ENCODE data around the gene GRAMD4.

Gene GRAMD4

DNA sequence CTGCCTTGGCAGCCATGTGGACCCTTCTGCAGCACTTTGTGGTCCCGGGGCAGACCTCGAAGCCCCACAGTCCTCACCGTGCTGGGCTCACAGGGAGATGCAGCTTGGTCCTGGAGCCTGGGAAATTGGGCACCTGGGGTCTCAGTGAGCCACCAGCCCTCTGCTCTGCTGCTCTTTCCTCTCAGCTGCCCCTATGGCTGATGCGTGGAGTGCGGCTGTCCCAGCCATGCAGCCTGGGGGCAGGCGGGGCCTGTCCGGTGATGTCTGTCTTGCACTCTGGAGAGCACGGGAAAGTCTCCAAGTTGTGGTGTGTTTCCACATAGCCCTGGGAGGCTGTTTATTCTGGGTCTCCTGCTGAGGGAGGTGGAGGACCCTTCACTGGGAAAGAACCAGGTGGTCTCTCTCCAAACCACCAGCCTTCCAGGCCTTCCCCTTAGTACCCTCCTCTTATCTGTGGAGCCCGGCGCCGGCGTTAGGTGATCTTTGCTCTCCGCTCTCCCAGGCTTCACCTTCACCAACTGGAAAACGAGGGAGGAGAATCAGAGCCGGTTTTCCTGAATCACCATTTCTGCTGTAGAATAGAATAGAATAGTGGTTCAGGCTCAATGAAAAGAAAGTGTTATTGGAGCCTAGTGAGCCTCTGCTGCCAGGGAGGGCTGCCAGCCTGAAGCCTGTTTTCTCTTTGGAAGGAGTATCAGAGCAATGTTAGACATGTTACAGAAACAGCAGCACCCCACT is 41.2 kb upstream of the GRAMD4 start:
- TF ChIP-seq GATA2 (IDR thresholded peaks at IDR 0.05; ENCODE audit: low read depth, low read length) (no peak), GATA3 (IDR thresholded peaks at IDR 0.05; ENCODE audit: low read depth, low read length) (no peak)

DNA sequence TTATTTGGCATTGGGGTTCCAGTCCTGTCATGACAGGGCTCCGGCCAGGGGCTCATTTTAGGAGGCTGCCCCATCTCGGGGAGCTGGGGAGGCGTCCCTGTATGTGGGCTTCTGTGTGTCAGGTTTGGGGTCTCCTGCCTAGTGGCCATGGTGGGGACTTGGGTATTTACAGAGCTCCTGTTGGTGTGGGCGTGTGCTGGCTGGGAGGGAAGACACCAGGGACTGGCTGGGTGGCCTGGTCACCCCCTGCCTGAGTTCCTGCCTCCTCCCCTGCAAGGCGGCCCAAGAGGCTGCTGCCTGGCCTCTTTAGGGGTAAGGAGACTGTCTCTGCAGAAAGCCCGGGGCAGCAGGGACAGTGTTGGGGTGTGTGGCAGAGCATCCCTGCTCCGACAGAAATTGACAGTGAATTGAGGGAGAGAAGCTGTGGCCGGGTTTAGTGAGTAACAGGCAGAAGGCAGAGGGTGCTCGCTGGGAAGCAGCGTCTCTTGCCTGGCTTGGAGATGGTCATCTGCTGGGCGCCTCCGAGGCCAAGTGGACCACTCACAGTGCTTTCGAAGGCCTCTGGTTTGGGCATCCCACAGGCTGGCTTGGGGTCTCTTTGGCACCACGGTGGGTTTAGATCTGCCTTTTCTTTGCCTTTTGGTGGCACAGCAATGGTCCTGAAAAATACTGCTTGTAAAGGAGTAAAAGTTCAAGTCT is 40.3 kb upstream of the GRAMD4 start:
- no peak for TF ChIP-seq GATA3 (IDR thresholded peaks at IDR 0.05; ENCODE audit: low read depth, low read length)
- no peak for TF ChIP-seq GATA2 (IDR thresholded peaks at IDR 0.05; ENCODE audit: low read depth, low read length)

GRCh38 chr22:46580940-46581537 is 39.1 kb upstream of the GRAMD4 start:
- TF ChIP-seq GATA3 (IDR thresholded peaks at IDR 0.05; ENCODE audit: low read depth, low read length), result no peak
- TF ChIP-seq GATA2 (IDR thresholded peaks at IDR 0.05; ENCODE audit: low read depth, low read length), result no peak

DNA sequence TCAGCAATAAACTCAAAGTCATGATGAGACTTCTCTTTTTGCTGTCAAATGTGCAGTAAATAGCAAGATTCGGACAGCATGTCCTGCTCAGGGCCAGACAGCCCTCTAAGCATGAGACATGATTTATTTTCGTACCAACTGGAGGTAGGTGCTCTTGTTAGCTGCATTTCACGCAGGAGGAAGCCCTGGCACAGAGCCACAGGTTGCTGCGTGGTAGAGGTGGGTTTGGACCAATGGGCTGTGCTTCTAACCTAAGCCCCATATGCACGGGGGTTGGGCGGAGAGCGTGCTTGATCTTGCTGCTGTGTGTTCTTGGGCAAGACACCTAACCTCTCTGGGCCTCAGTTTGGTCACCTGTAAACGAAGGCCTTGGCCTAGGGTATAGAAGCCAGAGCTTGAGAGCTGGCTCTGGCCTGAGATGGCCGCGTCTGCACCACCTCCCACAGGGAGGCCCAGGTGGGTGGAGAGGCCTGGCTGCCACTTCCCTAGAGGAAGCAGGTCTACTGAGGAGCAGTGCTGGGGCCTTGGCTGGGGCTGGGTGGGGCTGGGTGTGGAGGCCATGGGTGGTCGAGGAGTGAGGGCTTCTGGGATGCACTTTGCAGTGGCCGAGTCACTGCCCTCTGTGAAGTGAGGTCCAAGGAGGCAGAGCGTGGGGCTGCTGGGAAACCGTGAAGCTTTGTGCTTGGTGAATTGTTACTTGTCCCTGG is 38.5 kb upstream of the GRAMD4 start:
- TF ChIP-seq GATA3 (IDR thresholded peaks at IDR 0.05; ENCODE audit: low read depth, low read length), result no peak
- TF ChIP-seq GATA2 (IDR thresholded peaks at IDR 0.05; ENCODE audit: low read depth, low read length), result no peak

- TF ChIP-seq GATA3 (IDR thresholded peaks at IDR 0.05; ENCODE audit: low read depth, low read length), result no peak
- TF ChIP-seq GATA2 (IDR thresholded peaks at IDR 0.05; ENCODE audit: low read depth, low read length), result no peak
Measured at GRCh38 chr22:46582281-46582933, 37.8 kb upstream of the GRAMD4 start.

DNA sequence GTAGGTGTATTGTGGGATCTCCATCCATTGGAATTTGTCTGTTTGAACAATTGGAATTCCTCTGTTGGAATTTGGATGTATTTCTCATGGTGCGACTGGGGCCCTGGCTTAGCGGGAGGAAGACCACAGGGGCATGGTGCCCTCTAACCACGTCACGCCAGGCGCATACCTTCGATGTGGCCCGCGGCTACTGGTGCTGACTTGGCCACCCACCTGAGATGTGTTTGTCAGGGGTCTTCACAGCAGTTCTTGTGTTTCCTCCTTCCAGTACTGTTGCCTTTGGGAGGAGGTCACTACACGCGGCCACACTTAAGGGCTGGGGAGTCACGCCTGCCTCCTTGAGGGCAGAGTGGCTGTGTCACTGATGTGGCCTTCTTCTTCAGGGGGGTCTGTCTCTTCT is 36.6 kb upstream of the GRAMD4 start:
- TF ChIP-seq GATA3 (IDR thresholded peaks at IDR 0.05; ENCODE audit: low read depth, low read length) (no peak), GATA2 (IDR thresholded peaks at IDR 0.05; ENCODE audit: low read depth, low read length) (no peak)

DNA sequence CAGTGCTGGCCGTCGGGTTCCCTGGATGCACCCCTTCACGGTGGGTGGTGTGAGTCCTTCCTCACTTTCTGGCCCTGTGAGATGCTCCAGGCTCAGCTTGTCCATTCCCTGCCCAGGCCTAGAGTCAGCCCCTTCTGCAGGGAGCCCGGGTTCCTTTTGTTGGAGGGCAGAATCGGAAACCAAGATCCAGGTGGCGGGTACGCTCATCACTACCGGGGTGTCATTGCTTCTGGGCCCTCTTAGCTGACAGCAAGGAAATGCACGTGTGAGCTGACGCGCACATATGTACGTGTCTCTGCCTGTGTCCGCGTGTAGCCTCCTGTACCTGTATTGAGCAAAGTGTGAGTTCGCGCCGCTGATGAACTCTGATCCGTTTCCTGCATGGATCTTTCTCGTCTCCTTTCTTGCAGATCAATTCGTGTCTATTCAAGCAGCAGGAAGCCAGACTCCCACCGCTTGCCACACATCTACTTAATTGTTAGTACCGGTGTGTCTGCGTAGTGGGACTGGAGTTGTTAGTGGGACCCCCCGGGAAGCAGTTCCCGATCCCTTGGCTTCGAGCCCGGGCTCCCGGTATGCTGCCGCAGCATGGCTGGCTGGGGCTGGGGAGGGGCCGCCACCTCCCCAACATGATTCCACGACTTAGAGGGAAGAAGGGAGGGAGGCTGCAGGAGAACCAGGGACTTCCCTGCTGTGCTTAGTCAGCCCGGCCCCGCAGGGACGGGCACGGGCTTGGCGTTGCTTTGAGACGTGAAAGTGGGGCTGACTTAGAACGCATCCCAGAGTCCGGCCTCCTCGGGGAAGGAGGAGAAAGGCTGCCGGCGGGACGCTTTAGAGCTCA is 35.9 kb upstream of the GRAMD4 start:
- TF ChIP-seq GATA3 (IDR thresholded peaks at IDR 0.05; ENCODE audit: low read depth, low read length) (no peak), GATA2 (IDR thresholded peaks at IDR 0.05; ENCODE audit: low read depth, low read length) (no peak)

GRCh38 chr22:46585340-46586122 is 34.7 kb upstream of the GRAMD4 start:
- no peak for TF ChIP-seq GATA3 (IDR thresholded peaks at IDR 0.05; ENCODE audit: low read depth, low read length)
- TF ChIP-seq GATA2 (IDR thresholded peaks at IDR 0.05; ENCODE audit: low read depth, low read length), result no peak

DNA sequence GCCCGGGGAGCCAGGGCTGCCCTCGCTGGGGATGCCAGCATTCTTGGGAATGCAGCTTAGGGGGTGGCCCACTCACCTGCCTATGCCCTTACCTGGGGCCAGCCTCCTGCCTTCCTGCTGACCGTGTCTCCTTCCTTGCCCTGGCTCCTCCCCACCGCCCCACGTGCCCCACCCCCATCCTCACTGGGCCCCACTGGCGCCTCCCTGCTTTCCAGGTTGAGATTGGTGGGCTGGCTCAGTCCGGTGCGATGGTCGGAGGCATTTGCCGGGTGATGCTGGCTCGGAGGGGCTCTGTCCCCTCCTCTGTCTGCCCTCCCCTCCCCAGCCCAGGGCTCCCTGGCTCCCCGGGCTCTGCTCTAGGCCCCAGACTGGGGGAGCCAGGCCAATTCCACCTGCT is 34.1 kb upstream of the GRAMD4 start:
- TF ChIP-seq GATA3 (IDR thresholded peaks at IDR 0.05; ENCODE audit: low read depth, low read length) (no peak), GATA2 (IDR thresholded peaks at IDR 0.05; ENCODE audit: low read depth, low read length) (no peak)

- TF ChIP-seq GATA3 (IDR thresholded peaks at IDR 0.05; ENCODE audit: low read depth, low read length), result no peak
- no peak for TF ChIP-seq GATA2 (IDR thresholded peaks at IDR 0.05; ENCODE audit: low read depth, low read length)
Measured at GRCh38 chr22:46586531-46587011, 33.6 kb upstream of the GRAMD4 start.

DNA sequence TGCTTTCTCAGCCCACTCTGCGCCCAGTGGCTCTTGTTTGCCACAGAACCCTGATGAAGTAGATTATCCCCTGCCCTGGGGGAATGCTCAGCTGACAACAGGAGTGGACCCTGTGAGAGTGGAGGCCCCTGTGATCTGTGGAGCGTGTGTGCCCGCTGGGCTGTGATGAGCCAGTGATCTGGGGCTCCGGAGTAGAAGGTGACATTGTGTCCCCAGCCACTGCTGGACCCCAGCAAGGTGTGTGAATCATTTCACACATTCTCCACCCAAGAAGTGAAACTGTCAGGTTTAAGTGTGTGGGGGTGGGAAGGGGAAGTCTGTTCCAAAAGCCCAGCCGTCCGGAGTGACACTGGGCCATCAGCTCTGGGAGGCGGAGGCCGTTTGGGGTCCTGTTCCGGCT is 33.1 kb upstream of the GRAMD4 start:
- TF ChIP-seq GATA3 (IDR thresholded peaks at IDR 0.05; ENCODE audit: low read depth, low read length) (no peak), GATA2 (IDR thresholded peaks at IDR 0.05; ENCODE audit: low read depth, low read length) (no peak)

All from SH-SY5Y (cell line).